Mesenteric fat pad (tissue), 1 donor: ENCODE results near the gene NAV1. TPM values are rescaled to one million over a fixed set of nuclear protein-coding genes. Genes with fewer than 3 reads are reported as not detected.
"Not testable (repeated sequence)": the region's sequence is repeated elsewhere in the genome, so short reads cannot be mapped to it uniquely, and the experiment has no call there.

Experiments used
- DNase-seq: peaks from one replicate; pipeline ENCODE4 v3.0.0-alpha.2; 2020; ENCODE audit warnings: low spot score
- long read RNA-seq: library from polyadenylated mRNA; unstranded; transcript quantifications from one replicate; pipeline ENCODE4 v2.0.0, GENCODE V29; 2020
- total RNA-seq: library from RNA; stranded (reverse); fragmentation: NEBNext Ultra II Directional; extraction: Animal tissue kit (Norgen Biotek cat#: 25700); gene quantifications from one replicate; pipeline ENCODE4 v1.2.1, GENCODE V29; 2021
- donor health status: DM: yes; HTN: yes; CAD: no.

NAV1 gene, protein sequence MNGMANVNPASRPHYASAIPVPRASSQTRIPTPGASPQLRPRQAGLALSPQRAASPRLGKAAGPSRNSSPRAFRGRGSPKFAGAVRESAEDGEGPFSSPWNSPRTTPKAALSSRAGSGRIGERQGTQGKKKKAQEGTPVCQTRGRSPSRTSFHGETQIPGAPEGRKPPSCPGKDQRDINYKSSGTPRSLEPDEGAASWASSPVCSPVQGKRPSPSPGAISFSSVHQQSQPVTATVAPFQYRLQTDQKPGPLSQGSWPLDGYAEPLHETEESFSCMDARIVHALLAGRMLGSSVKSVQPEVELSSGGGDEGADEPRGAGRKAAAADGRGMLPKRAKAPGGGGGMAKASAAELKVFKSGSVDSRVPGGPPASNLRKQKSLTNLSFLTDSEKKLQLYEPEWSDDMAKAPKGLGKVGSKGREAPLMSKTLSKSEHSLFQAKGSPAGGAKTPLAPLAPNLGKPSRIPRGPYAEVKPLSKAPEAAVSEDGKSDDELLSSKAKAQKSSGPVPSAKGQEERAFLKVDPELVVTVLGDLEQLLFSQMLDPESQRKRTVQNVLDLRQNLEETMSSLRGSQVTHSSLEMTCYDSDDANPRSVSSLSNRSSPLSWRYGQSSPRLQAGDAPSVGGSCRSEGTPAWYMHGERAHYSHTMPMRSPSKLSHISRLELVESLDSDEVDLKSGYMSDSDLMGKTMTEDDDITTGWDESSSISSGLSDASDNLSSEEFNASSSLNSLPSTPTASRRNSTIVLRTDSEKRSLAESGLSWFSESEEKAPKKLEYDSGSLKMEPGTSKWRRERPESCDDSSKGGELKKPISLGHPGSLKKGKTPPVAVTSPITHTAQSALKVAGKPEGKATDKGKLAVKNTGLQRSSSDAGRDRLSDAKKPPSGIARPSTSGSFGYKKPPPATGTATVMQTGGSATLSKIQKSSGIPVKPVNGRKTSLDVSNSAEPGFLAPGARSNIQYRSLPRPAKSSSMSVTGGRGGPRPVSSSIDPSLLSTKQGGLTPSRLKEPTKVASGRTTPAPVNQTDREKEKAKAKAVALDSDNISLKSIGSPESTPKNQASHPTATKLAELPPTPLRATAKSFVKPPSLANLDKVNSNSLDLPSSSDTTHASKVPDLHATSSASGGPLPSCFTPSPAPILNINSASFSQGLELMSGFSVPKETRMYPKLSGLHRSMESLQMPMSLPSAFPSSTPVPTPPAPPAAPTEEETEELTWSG (N-terminal part only)
- 133 TPM for total RNA-seq
- long read RNA-seq, partial matches to known transcripts: 33 of 102 reads
- long read RNA-seq, other reads (novel, unspliced or antisense): 67 of 102 reads

DNA sequence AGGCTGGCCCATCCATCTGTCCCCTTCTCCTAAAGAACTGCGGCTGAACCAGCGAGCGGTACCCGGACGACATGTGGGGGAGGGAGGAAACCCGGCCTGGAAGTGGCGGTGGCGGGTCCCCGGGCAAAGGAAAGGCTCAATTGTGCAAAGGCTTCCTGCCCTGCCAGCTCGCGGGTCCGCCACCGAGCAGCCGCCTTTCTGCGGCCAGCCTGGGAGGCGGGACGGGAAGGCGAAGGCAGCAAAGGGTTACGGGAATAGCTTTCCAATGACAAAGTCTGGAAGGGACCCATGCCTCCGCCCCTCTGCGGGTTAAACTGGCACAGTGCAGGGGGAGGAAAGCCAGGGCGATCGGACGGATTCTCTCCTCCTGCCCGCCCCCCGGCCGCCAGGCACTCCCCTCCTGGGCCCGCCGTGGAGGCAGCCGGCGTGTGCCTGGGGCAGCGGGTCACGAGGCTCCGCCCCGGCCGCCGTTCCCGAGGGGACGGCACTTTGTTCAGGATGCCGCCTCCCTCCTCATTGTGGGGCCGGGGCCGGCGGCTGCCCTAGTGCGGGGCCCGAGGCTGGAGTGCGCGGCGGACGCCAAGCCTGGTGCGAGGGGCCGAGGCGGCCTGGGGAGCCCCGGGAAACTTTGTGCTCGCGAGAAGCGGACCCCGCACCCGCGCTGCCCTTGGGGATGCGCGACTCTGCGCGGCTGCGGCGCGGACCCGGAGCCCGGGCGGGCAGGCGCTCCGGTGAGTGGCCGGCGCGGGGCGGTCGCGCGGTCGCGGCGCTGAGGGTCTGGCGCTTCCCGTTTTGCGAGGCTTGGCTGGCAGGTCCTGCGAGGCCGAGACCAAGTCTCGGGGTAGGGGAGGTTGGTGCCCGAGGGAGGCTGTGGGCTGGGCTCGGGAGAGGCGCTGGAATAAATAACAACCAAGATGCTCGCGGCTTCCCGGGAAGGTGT is at the start of gene NAV1:
Gene NAV1, plus strand, starts transcription at position 516 of the 940 bp plus-strand sequence. CDS start 83,758 bp downstream, outside the sequence.
- peak; percentile 93 for DNase-seq

DNA sequence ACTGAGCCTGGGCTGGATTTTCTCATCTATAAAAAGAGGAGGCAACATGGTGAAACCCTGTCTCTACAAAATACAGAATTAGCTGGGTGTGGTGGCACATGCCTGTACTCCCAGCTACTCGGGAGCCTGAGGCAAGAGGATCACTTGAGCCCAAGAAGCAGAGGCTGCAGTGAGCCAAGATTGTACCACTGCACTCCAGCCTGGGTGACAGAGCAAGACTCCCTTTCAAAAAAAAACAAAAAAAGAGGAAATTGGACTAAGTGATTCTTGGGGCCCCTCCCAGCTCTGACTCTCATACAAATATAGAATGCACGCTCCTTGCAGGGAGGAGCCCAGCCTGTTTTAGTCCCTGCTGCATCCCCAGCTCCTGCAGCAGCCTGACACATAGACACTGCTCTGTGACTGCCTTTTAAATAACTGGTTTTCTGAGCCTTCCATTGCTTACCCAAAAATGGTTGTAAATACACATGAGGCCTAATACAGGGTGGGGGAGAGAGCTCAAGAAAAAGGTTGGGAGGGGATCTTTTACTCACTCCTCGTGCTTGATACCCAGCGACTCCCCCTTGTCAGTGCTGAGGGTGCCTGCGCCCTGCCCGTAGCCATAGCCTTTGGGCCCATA is 49.2 kb upstream of the NAV1 start:
- DNase-seq: no peak

DNA sequence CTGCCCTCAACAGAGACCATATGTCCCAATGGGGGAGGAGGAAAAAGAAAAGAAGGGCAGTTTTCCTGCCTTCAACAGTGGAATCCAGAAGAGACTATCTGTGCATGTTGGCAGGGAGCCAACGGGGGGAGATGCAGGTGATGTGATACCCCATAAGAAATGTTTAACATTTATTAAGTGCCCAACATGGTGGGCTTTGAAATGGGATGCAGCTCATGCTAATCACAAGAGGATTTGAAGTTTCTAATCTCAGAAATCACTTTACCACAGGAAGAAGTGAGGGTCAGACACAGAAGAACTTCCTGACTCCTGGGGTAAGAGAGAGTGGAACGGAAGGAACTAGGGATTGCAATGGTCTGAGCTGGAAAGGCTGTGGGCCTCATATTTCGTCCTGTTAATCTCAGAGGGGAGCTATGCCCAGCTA is 48.2 kb upstream of the NAV1 start:
- DNase-seq: no peak

DNA sequence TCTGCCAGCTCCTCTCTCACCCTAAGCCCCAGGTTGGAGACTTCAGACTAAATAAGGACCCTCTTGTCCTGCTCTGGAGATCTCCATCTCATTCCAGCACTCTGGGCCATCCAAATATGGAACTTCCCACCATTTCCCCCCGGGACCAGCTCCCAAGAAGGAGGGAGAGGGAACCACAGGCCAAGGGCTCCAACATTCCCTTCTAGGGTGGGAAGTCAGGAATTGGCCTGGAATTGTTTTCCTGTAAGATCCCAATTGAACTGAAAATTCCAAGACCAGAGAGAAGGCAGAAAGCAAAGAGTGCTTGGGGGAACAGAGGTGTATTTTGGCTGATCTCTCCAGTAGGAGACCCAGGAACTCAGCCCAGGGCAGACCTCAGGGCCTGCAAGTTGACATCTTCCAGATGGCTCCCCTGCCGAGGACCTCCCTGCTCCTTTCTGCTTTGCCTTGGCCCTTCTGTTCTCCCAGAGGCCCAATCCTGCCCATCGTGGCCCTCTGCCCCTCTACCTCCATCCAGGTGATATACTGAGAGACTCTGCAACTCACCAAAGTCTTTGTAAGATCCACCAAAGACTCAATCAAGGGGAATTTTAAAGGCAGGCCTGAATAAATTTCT is 46.9 kb upstream of the NAV1 start:
- no peak for DNase-seq

- DNase-seq: not testable (repeated sequence)
Measured at GRCh38 chr1:201493026-201493656, 45.8 kb upstream of the NAV1 start.

DNA sequence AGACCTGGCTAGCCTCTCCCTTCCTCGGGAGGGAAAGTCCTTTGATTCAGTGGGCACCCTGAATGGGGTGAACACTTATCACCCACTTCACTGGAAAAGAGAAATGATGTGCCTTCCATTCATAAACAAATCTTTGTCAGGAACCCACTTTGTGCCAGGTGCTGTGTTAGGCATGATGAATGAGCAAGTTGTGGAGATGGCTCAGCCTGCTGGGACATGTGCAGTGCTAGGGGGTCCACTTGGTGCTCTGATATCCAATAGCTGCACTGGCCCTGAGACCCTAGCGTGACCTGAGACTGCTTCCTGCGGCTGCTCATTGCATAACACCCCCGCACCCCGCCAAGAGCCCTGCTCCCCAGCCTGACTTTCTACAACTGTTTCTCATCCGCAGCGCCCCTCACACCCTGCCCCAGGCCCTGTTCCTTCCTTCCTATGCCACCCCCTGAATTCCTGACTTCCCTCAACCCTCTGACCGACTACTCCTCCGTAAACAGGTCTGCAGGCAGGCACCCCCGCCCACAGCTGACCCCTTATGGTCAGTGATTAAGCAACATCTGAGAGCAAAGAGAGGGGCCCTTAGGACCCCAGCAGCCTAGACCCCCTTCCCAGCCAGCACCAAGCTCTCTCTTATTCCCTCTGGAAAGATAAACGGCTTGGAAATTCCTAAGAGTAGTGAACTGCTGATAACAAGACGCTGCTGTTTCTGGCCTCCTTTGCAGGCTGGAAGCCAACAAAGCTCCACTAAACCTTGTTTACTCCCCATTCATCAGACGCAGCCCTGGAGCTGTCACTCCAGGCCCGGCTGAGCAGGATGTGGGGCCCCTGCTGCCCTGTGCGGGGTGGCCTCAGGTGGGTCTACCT is 44.9 kb upstream of the NAV1 start:
- no peak for DNase-seq

GRCh38 chr1:201495551-201496295 is 43.2 kb upstream of the NAV1 start:
- no peak for DNase-seq

- DNase-seq: no peak
Measured at GRCh38 chr1:201496296-201496690, 42.6 kb upstream of the NAV1 start.

GRCh38 chr1:201497935-201498509 is 40.9 kb upstream of the NAV1 start:
- DNase-seq: no peak

DNA sequence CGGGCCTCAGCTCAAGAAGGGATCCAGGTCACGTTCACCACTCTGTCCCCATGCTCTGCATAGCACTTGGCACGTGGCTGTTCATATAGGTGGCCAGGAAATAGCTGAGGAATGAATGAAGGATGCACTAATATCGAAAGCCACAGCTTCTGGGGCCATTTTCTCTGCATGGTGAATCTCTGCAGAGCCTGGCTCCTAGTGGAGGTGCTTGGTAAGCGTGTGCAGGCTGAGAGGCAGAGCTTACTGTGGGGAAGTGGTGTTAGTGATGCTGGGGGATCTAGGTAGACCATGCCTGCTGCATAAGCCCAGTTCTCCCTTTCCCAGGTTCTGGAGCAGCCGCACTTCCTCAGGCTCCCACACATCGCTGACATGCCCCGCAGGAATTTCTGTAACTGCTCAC is 40.3 kb upstream of the NAV1 start:
- DNase-seq: no peak

DNA sequence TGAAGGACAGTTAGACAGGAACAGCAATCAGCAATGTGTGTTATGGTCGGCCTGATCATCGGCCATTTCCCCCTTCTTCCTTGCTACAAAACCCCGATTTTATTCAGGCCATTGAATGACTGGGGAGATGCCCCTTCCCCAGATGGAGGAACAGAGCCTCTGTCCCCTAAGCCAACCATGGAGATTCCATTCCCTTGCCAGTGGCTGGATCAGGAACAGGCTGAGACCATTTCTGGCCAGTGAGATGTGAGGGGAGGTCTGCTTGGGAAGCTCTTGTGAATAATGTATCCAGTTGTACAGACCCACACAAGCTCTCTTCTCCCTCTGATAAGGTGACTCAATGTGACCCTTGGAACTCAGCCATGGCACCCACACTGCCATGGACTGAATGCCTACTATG is 39.7 kb upstream of the NAV1 start:
- no peak for DNase-seq

DNA sequence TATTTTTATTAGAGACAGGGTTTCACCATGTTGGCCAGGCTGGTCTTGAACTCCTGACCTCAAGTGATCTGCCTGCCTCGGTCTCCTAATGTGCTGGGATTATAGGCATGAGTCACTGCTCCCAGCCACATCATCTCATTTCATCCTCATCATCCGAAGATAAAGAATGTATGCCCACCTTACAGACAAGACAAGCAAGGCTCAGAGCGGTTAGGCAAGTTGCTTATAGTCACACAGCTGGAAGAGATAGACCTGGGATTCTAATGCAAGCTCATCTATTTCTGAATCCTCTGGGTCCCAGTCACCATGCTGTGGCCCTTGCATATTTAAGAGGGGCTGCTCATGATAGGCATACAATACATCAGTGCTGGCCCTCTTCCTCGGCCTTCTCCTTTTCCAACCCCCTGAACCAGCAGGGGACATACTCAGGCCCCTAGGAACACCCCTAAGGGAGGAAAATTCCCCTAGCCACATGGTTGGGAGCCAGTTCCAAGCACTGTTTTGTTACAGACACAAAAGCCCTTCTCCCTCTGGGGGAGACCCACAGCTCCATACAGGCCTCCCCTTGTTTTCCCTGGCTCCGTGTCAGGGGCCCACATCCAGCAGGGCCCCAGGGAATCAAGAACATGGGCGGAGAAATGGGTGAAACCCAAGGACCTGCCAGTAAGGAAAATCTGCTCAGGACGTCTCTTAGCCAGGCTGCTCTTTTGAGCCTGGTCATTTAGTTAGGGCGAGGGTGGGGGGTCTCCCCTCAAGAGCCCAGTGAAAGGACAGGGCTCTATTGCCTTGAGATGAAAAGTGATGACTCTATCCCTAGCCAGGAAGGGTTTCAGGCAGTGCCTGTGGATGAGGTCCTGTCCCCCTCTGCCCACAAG is 38.9 kb upstream of the NAV1 start:
- DNase-seq: no peak

DNA sequence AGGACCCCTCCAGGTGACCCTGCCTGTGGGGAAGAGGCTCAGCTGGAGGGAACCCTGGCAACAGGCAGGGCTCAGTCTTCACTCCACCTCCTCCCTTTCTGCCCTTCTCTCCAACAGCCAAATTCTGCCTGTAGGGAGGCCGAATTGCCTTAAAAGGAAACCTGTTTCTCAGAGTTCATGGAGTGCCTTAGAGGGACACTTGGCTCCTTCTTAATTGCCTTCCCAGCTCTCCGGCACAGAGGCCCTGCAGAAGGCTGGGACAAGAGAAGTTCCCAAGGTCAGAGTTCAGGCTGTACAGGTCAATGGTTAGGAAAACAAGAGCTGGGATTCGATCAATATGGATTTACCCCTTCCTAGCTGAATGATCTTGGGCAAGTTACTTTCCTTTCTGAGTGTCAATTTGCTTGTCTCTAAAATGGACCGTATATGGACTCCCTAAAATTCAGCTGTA is 38.2 kb upstream of the NAV1 start:
- no peak for DNase-seq

DNA sequence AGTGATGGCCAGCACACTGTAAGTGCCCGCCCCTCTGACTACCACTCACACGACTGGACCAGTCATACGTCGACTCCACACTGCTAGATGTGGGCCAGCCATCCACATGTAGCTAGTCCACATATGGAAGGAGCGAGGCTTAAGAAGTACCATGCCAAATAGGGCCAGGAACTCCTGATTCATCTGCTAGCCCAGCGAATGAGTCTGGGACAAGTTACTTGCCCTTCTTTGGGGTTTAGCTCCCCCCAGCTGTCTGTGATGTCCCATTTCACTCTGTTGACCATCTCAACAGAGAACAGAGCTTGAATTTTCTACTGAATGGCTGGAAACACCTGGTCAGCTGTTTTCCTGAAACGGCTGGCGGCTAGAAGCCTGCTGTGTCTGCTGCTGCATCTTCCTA is 37.8 kb upstream of the NAV1 start:
- DNase-seq: no peak

GRCh38 chr1:201501812-201502510 is 37.0 kb upstream of the NAV1 start:
- no peak for DNase-seq
